ENCODE measurements around the gene VEZT. TPM values are rescaled to one million over a fixed set of nuclear protein-coding genes. Genes with fewer than 3 reads are reported as not detected.

VEZT gene
- total and polyA plus RNA-seq, 9 of the 15 experiments (the other 6 are each of a cell fraction or from before 2014, with no cell fraction given): 16.1 to 61.5 (median 32.6) TPM

GRCh38 chr12:95216711-95217376 is 763 bp upstream of the VEZT start (continued):
- TF ChIP-seq NELFE (IDR thresholded peaks at IDR 0.05; ENCODE audit: insufficient read depth, insufficient read length) (no peak), ZNF133 (CRISPR knock-in tag; IDR thresholded peaks at IDR 0.05) (no peak), XRCC3 (IDR thresholded peaks at IDR 0.05) (no peak), BMI1 (IDR thresholded peaks at IDR 0.05; ENCODE audit: low read length) (no peak), POLR2AphosphoS5 (IDR thresholded peaks at IDR 0.05; ENCODE audit: control insufficient read depth, insufficient read depth, low read depth, low read length) (0 out of 2 replicates have a peak, but pooled peaks have one; percentile 48), FOXA1 (IDR thresholded peaks at IDR 0.05; ENCODE audit: borderline replicate concordance) (no peak), ZNF324 (CRISPR knock-in tag; IDR thresholded peaks at IDR 0.05) (no peak), KHSRP (IDR thresholded peaks at IDR 0.05) (no peak), RFX7 (CRISPR knock-in tag; IDR thresholded peaks at IDR 0.05) (no peak), EHMT2 (IDR thresholded peaks at IDR 0.05) (no peak), JUND (IDR thresholded peaks at IDR 0.05; ENCODE audit: borderline replicate concordance, low read depth, low read length) (no peak), JUND (tag; IDR thresholded peaks at IDR 0.05; ENCODE audit: borderline replicate concordance, low read depth, low read length) (no peak), TCF15 (CRISPR knock-in tag; IDR thresholded peaks at IDR 0.05) (no peak), HOXB6 (CRISPR knock-in tag; IDR thresholded peaks at IDR 0.05; ENCODE audit: borderline replicate concordance) (no peak), PTBP1 (IDR thresholded peaks at IDR 0.05; ENCODE audit: low read depth, low read length) (no peak), NR2C2 (CRISPR knock-in tag; IDR thresholded peaks at IDR 0.05) (no peak), NR2C2 (tag; IDR thresholded peaks at IDR 0.05) (no peak), GABPB2 (CRISPR knock-in tag; conservative IDR thresholded peaks at IDR 0.05) (no peak), ZNF197 (CRISPR knock-in tag; IDR thresholded peaks at IDR 0.05; ENCODE audit: low read depth) (no peak), ZBTB17 (CRISPR knock-in tag; IDR thresholded peaks at IDR 0.05) (no peak), ETV5 (CRISPR knock-in tag; IDR thresholded peaks at IDR 0.05; ENCODE audit: low read depth) (no peak), ILK (tag; IDR thresholded peaks at IDR 0.05; ENCODE audit: borderline replicate concordance, low read depth) (no peak)
- TF ChIP-seq, protein P1, sequence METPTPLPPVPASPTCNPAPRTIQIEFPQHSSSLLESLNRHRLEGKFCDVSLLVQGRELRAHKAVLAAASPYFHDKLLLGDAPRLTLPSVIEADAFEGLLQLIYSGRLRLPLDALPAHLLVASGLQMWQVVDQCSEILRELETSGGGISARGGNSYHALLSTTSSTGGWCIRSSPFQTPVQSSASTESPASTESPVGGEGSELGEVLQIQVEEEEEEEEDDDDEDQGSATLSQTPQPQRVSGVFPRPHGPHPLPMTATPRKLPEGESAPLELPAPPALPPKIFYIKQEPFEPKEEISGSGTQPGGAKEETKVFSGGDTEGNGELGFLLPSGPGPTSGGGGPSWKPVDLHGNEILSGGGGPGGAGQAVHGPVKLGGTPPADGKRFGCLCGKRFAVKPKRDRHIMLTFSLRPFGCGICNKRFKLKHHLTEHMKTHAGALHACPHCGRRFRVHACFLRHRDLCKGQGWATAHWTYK (CRISPR knock-in tag; IDR thresholded peaks at IDR 0.05): peak; percentile 19; the same call in 1 of the 2 replicates

Measured in K562 (cell line).